HG02970 (cell line): Measurements from ENCODE around the gene TANGO2.

Experiments used
- ATAC-seq: cut with Tn5 transposase; IDR thresholded peaks from one replicate; pipeline ENCODE4 v1.9.1; 2021; ENCODE audit warnings: mild to moderate bottlenecking, moderate library complexity, moderate number of reproducible peaks; ENCODE audit not compliant: unreplicated experiment, low FRiP score

The TANGO2 gene

DNA sequence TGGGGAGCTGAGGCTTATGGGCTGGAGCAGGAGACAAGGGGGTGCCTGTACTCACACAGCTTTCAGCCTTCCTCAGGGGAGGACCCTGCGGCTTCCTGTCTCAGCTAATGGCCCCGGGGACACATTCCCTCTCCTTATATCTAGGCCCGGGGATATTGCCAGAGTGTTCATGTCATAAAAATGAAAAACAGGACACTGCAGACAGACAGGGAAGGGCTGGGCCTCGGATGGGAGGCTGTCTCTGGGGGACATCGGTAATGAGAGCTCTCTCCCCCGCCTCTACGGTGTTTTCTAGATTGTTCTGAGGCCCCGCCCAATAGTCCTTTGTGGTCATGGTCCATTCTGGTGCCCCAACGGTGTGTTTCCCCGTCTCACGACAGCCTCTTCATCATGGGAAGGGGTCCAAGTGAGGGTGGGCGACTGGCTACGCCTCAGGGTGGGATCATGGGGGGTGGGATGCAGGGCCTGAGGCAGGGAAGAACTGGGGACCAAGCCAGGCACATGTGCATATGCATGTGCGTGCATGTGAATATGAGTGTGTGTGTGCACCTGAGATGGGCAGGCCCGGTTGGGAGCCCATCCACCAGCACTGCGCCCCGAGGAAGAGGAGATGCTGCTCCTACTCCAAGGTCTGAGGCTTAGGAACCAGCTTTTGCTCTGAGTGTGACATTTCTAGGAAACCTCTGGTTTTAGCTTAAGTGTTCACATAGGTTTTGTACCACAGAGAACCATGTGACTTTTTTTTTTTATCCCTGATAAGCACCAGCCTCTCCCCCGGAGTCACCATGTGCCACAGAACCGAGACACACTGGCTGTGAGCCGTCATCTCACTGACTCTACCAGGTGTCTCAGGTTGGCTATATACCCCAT, 9.6 kb upstream of the TANGO2 start:
- ATAC-seq: no peak

DNA sequence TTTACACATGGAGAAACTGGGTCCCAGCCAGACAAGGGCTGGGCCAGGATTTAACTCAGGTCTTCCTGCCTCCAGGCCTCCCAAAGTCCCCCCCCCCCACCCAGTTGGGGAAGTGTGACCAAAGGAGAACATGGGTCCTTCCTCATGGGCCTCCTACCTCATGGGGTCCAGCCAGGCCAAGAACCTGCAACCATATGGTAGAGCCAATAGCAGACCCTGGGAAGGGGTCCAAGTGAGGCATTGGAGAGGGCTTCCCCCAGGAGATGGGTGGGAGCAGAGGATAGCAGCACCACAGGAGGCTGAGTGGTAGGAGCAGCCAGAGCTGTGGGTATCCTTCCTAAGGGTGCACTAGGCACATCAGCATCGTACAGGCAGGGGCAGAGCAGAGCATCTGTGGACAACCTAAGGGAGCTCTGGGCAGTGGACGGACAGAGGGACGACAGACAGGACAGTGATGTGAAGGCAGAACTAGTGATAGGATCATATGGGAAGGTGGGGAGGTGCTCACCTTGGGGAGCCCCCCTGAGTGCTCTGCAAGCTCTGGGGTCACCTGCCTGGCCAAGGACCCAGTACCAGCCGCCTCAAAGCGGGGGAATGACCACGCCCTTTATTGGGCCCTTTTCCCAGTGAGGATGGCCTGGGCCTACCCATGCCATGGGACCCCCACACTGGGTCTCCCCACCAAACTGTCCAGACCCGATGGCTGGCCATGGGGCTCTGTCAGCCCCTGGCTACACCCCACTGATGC, 8.7 kb upstream of the TANGO2 start:
- ATAC-seq: no peak

DNA sequence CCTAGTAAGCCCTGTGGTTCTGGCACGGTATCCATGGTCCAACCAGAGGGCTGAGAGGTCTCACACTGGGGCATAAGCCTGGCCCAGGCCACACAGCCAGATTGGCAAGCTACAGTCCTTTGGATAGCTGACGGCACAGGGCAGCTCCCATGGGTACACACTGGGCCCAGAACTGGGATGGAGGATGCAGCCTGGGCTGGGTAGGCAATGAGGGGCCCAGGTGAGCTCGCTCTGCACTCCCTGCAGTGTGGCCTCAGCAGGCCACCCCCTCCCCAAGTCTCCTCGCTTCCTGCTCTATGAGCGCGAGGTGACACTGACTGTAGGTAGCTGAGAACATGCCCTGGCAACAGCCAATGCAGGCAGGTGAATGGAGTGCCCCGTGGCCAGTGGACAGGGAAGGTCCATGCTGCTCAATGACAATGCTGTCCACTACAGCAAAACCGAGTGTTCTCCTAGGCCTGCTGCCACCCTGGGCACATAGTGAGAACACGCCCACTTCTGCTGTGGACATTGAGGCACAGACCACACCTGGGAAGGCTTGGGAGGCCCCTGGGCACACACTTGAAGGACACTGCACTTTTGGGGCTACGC, 8.1 kb upstream of the TANGO2 start:
- ATAC-seq: no peak

GRCh38 chr22:20013382-20013871, 7.5 kb upstream of the TANGO2 start:
- ATAC-seq: no peak

DNA sequence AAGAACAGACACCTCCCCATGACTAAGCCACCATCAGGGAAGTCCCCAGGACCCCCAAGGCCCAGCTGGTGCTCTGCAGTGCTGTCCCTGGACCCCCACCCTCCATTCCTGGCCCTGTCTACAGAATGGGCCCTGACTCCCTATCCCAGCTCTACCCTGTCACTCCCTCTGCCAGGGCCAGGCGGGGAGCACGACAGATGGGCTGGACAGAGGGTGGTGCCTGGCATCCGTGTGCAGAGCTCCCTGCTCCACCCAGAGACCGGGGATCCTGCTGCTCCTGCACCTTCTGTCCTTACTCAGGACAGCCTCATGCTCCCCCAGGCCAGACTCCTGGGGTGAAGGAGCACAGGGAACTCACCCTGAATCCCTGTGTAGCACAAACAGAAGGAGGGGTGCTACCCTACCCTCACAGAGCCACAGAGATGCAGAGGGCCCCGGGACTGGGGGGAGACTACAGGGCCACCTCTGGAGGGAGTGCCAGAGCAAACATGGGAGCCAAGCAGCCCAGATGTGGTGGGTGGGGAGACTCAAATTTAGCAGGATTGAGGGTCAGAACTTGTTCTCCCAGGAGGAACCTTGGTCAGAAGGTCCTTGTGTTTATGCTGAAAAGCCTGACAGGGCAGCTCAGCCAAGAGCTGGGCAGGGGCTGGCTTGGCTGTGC, 6.3 kb upstream of the TANGO2 start:
- ATAC-seq: no peak

DNA sequence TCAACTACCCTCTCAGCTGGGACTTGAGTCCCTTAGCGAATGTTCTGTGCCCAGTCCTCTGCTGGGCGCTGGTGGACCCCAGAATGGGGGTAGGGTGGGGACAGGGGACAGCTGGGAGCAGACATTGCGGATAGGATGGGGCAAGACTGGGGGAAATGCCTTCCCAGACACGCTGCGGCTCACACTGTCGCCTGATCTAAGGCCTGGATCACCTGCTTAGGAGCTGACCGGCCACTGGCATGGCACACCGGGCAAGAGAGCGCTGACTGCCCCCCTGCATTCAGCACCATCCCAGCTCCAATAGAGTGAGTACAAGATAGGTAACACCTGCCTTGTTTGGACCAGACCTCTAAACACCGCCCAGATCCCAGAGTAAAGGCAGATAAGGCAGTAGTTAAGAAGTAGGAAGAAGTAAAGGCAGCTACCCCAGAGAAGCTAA, 5.7 kb upstream of the TANGO2 start:
- no peak for ATAC-seq

GRCh38 chr22:20015971-20016733, 4.8 kb upstream of the TANGO2 start:
- ATAC-seq: no peak

- peak; percentile 45 for ATAC-seq
Observed at GRCh38 chr22:20016734-20017621, 3.9 kb upstream of the TANGO2 start, which contains the start of gene ARVCF. TSS of gene ARVCF (minus strand) at chr22:20016823. CDS start at chr22:19990794, 26,029 bp downstream.

- ATAC-seq: no peak
Observed at GRCh38 chr22:20017622-20017958, 3.3 kb upstream of the TANGO2 start.

DNA sequence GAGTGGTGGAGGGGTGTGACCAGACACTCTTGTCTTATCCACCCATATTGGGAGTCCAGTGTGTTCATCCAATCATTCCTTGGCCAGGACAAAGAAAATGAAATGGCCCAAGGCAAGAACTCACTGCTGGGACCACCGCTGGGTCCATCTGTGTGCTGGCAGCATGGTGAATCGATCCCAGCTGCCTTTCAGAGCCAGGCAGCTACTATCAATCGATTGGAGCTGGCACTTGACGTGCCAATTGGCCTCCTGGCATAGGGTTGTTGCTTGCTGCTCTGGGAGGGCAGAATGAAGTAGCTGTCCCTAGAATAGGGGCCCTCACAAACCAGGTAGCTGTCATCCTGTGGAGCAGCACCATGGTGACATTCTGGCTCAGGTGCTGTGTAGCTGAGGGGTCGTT, 2.9 kb upstream of the TANGO2 start:
- no peak for ATAC-seq

GRCh38 chr22:20019661-20020532, 1.0 kb upstream of the TANGO2 start:
- no peak for ATAC-seq

GRCh38 chr22:20021196-20022181, 579 bp downstream of the TANGO2 start:
- no peak for ATAC-seq

GRCh38 chr22:20022231-20022977, 1.5 kb downstream of the TANGO2 start:
- no peak for ATAC-seq

- no peak for ATAC-seq
Observed at GRCh38 chr22:20022978-20023613, 2.2 kb downstream of the TANGO2 start.

GRCh38 chr22:20024225-20024624, 3.3 kb downstream of the TANGO2 start:
- ATAC-seq: no peak
